BJ (cell line): Measurements from ENCODE around the gene PDS5B. TPM values are rescaled to one million over a fixed set of nuclear protein-coding genes. Genes with fewer than 3 reads are reported as not detected.

Experiments used
- CTCF ChIA-PET: fragments of 350-600 bp; formaldehyde crosslinking; extraction: SDS; loops from one replicate; lab custom pipeline; 2021; ENCODE audit warnings: antibody characterized with exemption, inconsistent platforms; lab: Yijun Ruan, JAX
- POLR2A ChIA-PET: fragments of 300-600 bp; sonication (Branson Sonifier 250); formaldehyde crosslinking; extraction: SDS; loops from one replicate; lab custom pipeline; 2021; ENCODE audit warnings: antibody characterized with exemption; lab: Charles Lee
- DNase-seq: peaks from one replicate; pipeline ENCODE4 v3.0.0-alpha.2; 2011; ENCODE audit warnings: low read depth
- H3K27me3 ChIP-seq: 2 replicates; pipeline ENCODE4 v1.6.0; 2011; ENCODE audit warnings: low read length; ENCODE audit not compliant: control insufficient read depth, insufficient read depth
- H3K36me3 ChIP-seq: 2 replicates; pipeline ENCODE4 v1.5.1; 2011; ENCODE audit warnings: low read length; ENCODE audit not compliant: control insufficient read depth, insufficient read depth
- H3K4me3 ChIP-seq: 2 replicates; pipeline ENCODE4 v1.5.1; 2011; ENCODE audit warnings: low read depth, mild to moderate bottlenecking, control low read depth, low read length
- CTCF ChIP-seq: IDR thresholded peaks from 2 replicates; pipeline ENCODE4 v1.5.1; 2011; ENCODE audit warnings: low read depth, mild to moderate bottlenecking, control low read depth, inconsistent platforms, low read length, moderate library complexity; ENCODE audit not compliant: insufficient read depth
- polyA minus RNA-seq: library from RNA; depleted of rRNA, polyadenylated mRNA; stranded (reverse); fragments of >200 nt; gene quantifications from 2 replicates; pipeline ENCODE4 v1.2.3, GENCODE V29; 2011; rRNA and poly(A)+ RNA removed
- polyA plus RNA-seq: library from polyadenylated mRNA; depleted of rRNA; stranded (reverse); fragments of >200 nt; gene quantifications from 2 replicates; pipeline ENCODE4 v1.2.3, GENCODE V29; 2011; rRNA removed

PDS5B gene
- 3.9 and 9.2 TPM in 2 replicates for polyA plus RNA-seq
- polyA minus RNA-seq, result 8.7 and 12.7 TPM in 2 replicates

GRCh38 chr13:32586080-32586900 lies at the start of gene PDS5B:
Gene PDS5B, plus strand, starts transcription at chr13:32586452. Its CDS starts 62,321 bp downstream, at chr13:32648773.
- Histone ChIP-seq H3K27me3 (no peaks in the 10 kb centered on the region; the same call in 1 of the 2 replicates), H3K4me3 (peak within 1 kb of the TSS; percentile 82), H3K36me3 (no peaks in the 10 kb centered on the region)
- ChIA-PET CTCF (interaction anchor here (0.5 to 1.7 kb wide), 25 partner anchors 12 to 1137 kb away, joined by 3 to 11 read pairs (median 3); partner anchors contain the start of gene N4BP2L2), POLR2A (interaction anchor here (0.6 kb wide), 1 partner anchor 950 kb away, joined by 3 read pairs; no protein-coding TSS in a partner anchor)
- TF ChIP-seq CTCF, result peak; percentile 53
- DNase-seq, result peak; percentile 46

GRCh38 chr13:32537580-32538142 lies 48.6 kb upstream of the PDS5B start:
- peak overlapping the region; percentile 66 for H3K4me3 ChIP-seq
- ChIA-PET POLR2A (interaction anchor here (0.6 kb wide), 1 partner anchor 223 kb away, joined by 3 read pairs; no protein-coding TSS in a partner anchor), CTCF (interaction anchor here (0.6 to 1.5 kb wide), 3 partner anchors 53 to 628 kb away, joined by 3 read pairs; partner anchors contain the start of genes BRCA2 and ZAR1L)
- DNase-seq, result no peak
- no peaks in the 10 kb centered on the region for H3K27me3 ChIP-seq
- no peaks in the 10 kb centered on the region for H3K36me3 ChIP-seq
- TF ChIP-seq CTCF, result no peak

- Histone ChIP-seq H3K27me3 (no peaks in the 10 kb centered on the region), H3K36me3 (no peaks in the 10 kb centered on the region), H3K4me3 (peak overlapping the region; percentile 66)
- ChIA-PET POLR2A (interaction anchor here (0.6 kb wide), 1 partner anchor 18 kb away, joined by 4 read pairs; no protein-coding TSS in a partner anchor), CTCF (interaction anchor here (1.2 to 1.5 kb wide), 3 partner anchors 48 to 628 kb away, joined by 3 to 4 read pairs (median 3); partner anchors contain the start of genes BRCA2, PDS5B and ZAR1L)
- no peak for DNase-seq
- no peak for TF ChIP-seq CTCF
Observed at GRCh38 chr13:32538143-32538620, 48.1 kb upstream of the PDS5B start.

- ChIA-PET CTCF (interaction anchor here (0.5 to 1.5 kb wide), 5 partner anchors 47 to 677 kb away, joined by 3 to 4 read pairs (median 3); partner anchors contain the start of genes BRCA2, PDS5B and ZAR1L), POLR2A (interaction anchor here (0.6 to 0.8 kb wide), 2 partner anchors 19 to 629 kb away, joined by 3 to 4 read pairs; no protein-coding TSS in a partner anchor)
- peak; percentile 55 for TF ChIP-seq CTCF
- no peaks in the 10 kb centered on the region for H3K27me3 ChIP-seq
- peak; percentile 91 for DNase-seq
- peak within 1 kb of the TSS; percentile 66 for H3K4me3 ChIP-seq
- H3K36me3 ChIP-seq, result no peaks in the 10 kb centered on the region
Observed at GRCh38 chr13:32538621-32539246, 47.5 kb upstream of the PDS5B start, which contains the start of gene N4BP2L2. Gene N4BP2L2, minus strand, starts transcription at chr13:32538795. Its CDS starts 1,768 bp downstream, at chr13:32537027.
